ENCODE results near the gene OLFM1.
A peak's percentile ranks its signal among the peaks of the same experiment; 100 is the strongest.

Gene OLFM1

DNA sequence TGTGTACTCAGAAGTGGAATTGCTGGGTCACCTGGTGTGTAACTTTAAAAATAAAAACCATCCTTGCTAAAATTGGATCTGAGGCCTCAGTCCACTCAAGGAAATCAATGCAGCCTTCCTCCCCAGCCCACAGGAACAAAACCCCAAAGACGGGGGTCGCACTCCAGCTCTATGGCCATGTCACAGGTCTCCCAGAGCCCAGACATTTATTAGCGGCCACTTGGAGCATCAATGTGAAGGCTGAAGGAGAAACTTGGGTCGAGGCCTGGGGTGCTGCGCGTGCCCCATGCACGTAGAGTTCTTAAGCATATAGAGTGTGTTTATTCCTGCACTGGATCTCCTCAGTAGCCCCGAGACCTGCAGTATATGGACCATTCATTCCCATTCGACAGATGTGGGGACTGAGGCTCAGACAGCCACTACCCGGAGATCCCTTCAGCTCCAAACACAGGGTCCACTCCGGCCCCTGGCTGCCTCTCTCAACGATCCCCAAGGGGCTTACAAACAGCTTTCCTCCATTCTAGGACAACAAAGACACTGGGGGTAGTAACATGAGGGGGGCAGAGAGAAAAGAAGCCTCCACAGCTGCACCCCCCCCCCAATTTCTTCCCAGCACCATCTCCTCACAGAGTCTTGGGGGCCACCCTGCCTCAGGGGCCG is 14.3 kb upstream of the OLFM1 start:
- intact Hi-C loops (cut with DNase I; ENCODE audit: low total_unique reads): no loop called here
- Histone ChIP-seq H3K27ac (no peak overlapping the region), H3K27me3 (peaks cover 0 to 49% of the 10 kb centered on the region in 2 donors)

DNA sequence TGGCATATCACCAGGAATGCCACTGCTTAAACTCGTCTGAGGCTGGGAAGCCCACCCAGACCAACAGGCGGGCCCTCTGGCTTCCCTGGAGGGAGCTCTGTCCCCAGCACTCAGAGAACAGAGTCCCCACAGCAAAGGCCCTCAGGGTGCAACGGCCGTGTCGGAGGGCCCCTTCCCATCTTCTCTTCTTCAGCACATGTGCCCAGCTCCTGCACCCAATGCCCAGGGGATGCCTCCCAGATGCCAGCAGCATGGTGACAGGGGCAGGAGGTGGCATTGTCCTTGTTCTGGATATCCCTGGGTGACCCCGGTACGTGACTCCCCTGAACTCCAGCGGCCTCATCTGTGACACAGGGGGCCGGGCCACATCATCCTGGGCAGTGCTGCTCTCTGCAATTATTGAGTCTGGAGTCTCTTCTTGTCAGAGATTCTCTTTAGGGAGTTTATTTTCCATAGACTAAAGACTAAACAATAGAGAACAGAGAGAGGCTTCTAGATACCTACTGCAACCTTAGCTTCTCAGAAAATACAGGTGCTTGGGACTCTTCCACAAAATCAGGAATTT is 13.6 kb upstream of the OLFM1 start:
- H3K4me1 ChIP-seq: peaks cover 0 to 23% (median 16%) of the 10 kb centered on the region in 4 donors
- peaks cover 0 to 48% of the 10 kb centered on the region in 2 donors for H3K27me3 ChIP-seq
- intact Hi-C loops (cut with DNase I; ENCODE audit: low total_unique reads): no loop called here
- no peak overlapping the region for H3K4me3 ChIP-seq
- no peaks in the 10 kb centered on the region for H3K9me3 ChIP-seq
- TF ChIP-seq, protein P1, sequence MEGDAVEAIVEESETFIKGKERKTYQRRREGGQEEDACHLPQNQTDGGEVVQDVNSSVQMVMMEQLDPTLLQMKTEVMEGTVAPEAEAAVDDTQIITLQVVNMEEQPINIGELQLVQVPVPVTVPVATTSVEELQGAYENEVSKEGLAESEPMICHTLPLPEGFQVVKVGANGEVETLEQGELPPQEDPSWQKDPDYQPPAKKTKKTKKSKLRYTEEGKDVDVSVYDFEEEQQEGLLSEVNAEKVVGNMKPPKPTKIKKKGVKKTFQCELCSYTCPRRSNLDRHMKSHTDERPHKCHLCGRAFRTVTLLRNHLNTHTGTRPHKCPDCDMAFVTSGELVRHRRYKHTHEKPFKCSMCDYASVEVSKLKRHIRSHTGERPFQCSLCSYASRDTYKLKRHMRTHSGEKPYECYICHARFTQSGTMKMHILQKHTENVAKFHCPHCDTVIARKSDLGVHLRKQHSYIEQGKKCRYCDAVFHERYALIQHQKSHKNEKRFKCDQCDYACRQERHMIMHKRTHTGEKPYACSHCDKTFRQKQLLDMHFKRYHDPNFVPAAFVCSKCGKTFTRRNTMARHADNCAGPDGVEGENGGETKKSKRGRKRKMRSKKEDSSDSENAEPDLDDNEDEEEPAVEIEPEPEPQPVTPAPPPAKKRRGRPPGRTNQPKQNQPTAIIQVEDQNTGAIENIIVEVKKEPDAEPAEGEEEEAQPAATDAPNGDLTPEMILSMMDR (IDR thresholded peaks at IDR 0.05): no peak
- peak in 1 of 2 donors; percentile 44 for DNase-seq
- H3K27ac ChIP-seq: no peak overlapping the region
- no peaks in the 10 kb centered on the region for H3K36me3 ChIP-seq

More for the DNA sequence above, 14.3 kb upstream of the OLFM1 start:
- H3K36me3 ChIP-seq: no peaks in the 10 kb centered on the region
- no peaks in the 10 kb centered on the region for H3K9me3 ChIP-seq
- no peak overlapping the region for H3K4me3 ChIP-seq
- DNase-seq: peak in 1 of 2 donors; percentile 15
- H3K4me1 ChIP-seq: peaks cover 0 to 23% (median 16%) of the 10 kb centered on the region in 4 donors
- TF ChIP-seq, protein P1 (IDR thresholded peaks at IDR 0.05): no peak

DNA sequence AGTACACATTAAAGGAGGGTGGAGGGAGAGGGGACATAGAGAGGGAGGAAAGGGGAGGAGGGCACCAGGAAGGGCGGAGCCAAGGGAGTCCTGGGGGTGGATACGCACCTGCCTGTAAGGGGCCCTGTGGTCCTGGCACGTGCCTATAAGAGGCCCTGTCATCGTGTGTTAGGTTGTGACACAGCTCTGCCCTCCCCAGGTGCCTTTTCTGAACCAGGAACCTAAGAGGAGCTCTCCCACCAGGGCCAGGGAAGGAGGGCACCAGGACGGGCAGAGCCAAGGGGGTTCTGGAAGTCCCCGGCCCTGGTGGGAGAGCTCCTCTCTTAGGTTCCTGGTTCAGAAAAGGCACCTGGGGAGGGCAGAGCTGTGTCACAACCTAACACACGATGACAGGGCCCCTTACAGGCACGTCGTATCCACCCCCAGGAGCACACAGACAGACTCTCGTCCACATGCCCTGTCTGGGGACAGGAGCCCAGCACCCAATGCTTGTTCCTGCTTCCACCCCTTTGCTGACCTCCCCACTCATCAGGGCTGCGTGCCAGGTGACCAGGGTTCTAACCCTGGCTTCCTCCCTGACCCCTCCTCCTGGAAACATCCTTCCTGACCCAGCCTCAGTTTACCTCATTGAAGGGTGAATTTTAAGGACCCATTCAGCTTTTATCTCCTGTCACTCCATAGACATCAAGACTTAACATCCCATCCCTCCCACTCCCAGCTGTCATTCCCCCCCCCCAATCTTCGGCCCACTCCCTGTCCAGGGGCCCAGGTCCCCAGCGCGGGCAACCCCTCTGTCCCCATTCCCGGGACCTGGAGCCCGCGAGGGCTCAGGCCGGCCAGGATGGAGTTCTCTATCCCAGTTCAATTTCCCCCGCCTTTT is 12.9 kb upstream of the OLFM1 start:
- intact Hi-C loops (cut with DNase I; ENCODE audit: low total_unique reads): no loop called here
- H3K4me3 ChIP-seq: peak overlapping the region; percentile 58 to 73
- H3K27ac ChIP-seq: peak overlapping the region; percentile 36 to 48
- TF ChIP-seq, protein P1 (IDR thresholded peaks at IDR 0.05): no peak
- no peaks in the 10 kb centered on the region for H3K9me3 ChIP-seq
- DNase-seq: peak in 1 of 2 donors; percentile 48
- no peaks in the 10 kb centered on the region for H3K36me3 ChIP-seq
- H3K27me3 ChIP-seq: peaks cover 0 to 41% of the 10 kb centered on the region in 2 donors
- H3K4me1 ChIP-seq: peaks cover 0 to 23% (median 16%) of the 10 kb centered on the region in 4 donors

DNA sequence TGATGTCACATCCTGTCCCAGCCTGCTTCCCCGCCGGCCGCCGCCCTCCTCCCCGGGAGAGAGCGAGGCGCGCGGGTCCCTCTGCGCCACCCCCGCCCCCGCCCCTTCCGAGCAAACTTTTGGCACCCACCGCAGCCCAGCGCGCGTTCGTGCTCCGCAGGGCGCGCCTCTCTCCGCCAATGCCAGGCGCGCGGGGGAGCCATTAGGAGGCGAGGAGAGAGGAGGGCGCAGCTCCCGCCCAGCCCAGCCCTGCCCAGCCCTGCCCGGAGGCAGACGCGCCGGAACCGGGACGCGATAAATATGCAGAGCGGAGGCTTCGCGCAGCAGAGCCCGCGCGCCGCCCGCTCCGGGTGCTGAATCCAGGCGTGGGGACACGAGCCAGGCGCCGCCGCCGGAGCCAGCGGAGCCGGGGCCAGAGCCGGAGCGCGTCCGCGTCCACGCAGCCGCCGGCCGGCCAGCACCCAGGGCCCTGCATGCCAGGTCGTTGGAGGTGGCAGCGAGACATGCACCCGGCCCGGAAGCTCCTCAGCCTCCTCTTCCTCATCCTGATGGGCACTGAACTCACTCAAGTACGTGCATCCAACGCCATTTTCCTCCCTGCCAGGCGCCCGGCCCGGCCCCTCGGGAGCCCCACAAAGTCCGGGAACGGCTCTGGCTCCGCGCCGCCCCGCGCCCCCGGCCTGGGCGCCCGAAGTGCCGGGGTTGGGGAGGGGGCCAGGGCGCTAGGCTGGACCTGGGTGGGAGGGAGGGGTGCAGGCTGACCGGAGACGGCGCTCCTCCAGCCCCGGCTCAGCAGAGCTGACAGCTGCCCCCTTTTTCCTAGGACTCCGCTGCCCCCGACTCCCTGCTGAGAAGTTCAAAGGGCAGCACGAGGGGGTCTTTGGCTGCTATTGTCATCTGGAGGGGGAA is 12.0 kb upstream of the OLFM1 start:
- TF ChIP-seq, protein P1 (IDR thresholded peaks at IDR 0.05): no peak
- Histone ChIP-seq H3K4me3 (peak overlapping the region; percentile 58 to 73), H3K9me3 (no peaks in the 10 kb centered on the region), H3K27me3 (peaks cover 0 to 39% of the 10 kb centered on the region in 2 donors), H3K36me3 (no peaks in the 10 kb centered on the region), H3K4me1 (peaks cover 0 to 23% (median 16%) of the 10 kb centered on the region in 4 donors), H3K27ac (peak overlapping the region; percentile 36 to 48)
- peak; percentile 59 to 83 for DNase-seq
- intact Hi-C loops (cut with DNase I; ENCODE audit: low total_unique reads): no loop called here

Data from tibial artery (tissue), 4 donors.